SK-N-SH (cell line): ENCODE data around the gene ACOXL. TPM values are rescaled to one million over a fixed set of nuclear protein-coding genes. Genes with fewer than 3 reads are reported as not detected.

ENCODE experiments used
- CTCF ChIA-PET: fragments of 300-600, 350-600 bp; formaldehyde crosslinking; extraction: SDS; loops from one replicate; lab custom pipeline; 2021; lab: Yijun Ruan, JAX
- POLR2A ChIA-PET: fragments of 350-600 bp; sonication (Branson Sonifier 250); formaldehyde crosslinking; extraction: SDS; loops from one replicate; lab custom pipeline; 2020; ENCODE audit warnings: antibody characterized with exemption, inconsistent platforms; lab: Yijun Ruan, JAX
- DNase-seq: peaks from one replicate; pipeline ENCODE4 v3.0.0; 2012
- H2AFZ ChIP-seq: fragments of 200-600 bp; sonication (generic); 2 replicates; pipeline ENCODE4 v1.8.1; 2016; ENCODE audit warnings: antibody characterized with exemption, mild to moderate bottlenecking, low read depth
- H3F3A ChIP-seq: fragments of 200-600 bp; sonication (generic); replicated peaks from 2 replicates; pipeline ENCODE3; 2016; ENCODE audit warnings: antibody characterized with exemption, mild to moderate bottlenecking; ENCODE audit not compliant: insufficient read depth
- H3K27ac ChIP-seq, 2 experiments: fragments of 200-500 bp in 1 of 2; fragments of 200-600 bp in 1 of 2; sonication (Bioruptor generic) in 1 of 2; sonication (generic), shearing (Covaris generic) in 1 of 2; 2 replicates each; pipeline versions ENCODE4 v1.5.1 to v1.6.1; 2014 to 2016; ENCODE audit warnings: low read depth in 2 of 2, inconsistent platforms in 1 of 2, low read length in 1 of 2, mild to moderate bottlenecking in 1 of 2, mixed read lengths in 1 of 2
- H3K27me3 ChIP-seq: fragments of 200-600 bp; sonication (generic), shearing (Covaris generic); 2 replicates; pipeline ENCODE4 v1.6.1; 2016; ENCODE audit warnings: mixed run types; ENCODE audit not compliant: insufficient read depth
- H3K36me3 ChIP-seq, 2 experiments: fragments of 200-500 bp in 1 of 2; fragments of 200-600 bp in 1 of 2; sonication (Bioruptor generic) in 1 of 2; sonication (generic) in 1 of 2; replicated peaks in 1 of 2; 2 replicates each; pipeline versions ENCODE3 to v1.5.1; 2014 to 2016; ENCODE audit warnings: low read length in 1 of 2, mild to moderate bottlenecking in 1 of 2; ENCODE audit not compliant: insufficient read depth in 2 of 2, control insufficient read depth in 1 of 2
- H3K4me1 ChIP-seq, 2 experiments: fragments of 200-500 bp in 1 of 2; fragments of 200-600 bp in 1 of 2; sonication (Bioruptor generic) in 1 of 2; sonication (generic), shearing (Covaris generic) in 1 of 2; 2 replicates each; pipeline versions ENCODE4 v1.5.1 to v1.6.1; 2014 to 2016; ENCODE audit warnings: low read depth in 1 of 2, low read length in 1 of 2, mixed run types in 1 of 2; ENCODE audit not compliant: insufficient read depth in 2 of 2, control insufficient read depth in 1 of 2
- H3K4me2 ChIP-seq: fragments of 200-600 bp; sonication (generic), shearing (Covaris generic); 2 replicates; pipeline ENCODE4 v1.6.1; 2017; ENCODE audit warnings: mixed run types
- H3K4me3 ChIP-seq, 2 experiments: fragments of 200-500 bp in 1 of 2; fragments of 200-600 bp in 1 of 2; sonication (Bioruptor generic) in 1 of 2; sonication (generic), shearing (Covaris generic) in 1 of 2; 2 replicates each; pipeline versions ENCODE4 v1.5.1 to v1.8.1; 2014 to 2016; ENCODE audit warnings: low read depth in 2 of 2, inconsistent platforms in 1 of 2, low read length in 1 of 2, mild to moderate bottlenecking in 1 of 2, mixed read lengths in 1 of 2, moderate library complexity in 1 of 2
- H3K79me2 ChIP-seq: fragments of 200-600 bp; sonication (generic); 2 replicates; pipeline ENCODE4 v1.8.1; 2017; ENCODE audit warnings: mild to moderate bottlenecking; ENCODE audit not compliant: insufficient read depth
- H3K9ac ChIP-seq: fragments of 200-600 bp; sonication (generic); 2 replicates; pipeline ENCODE4 v1.6.1; 2017; ENCODE audit warnings: mixed run types
- H3K9me2 ChIP-seq: fragments of 200-600 bp; sonication (generic); 2 replicates; pipeline ENCODE4 v1.6.1; 2017; ENCODE audit warnings: mixed run types
- H3K9me3 ChIP-seq: fragments of 200-600 bp; sonication (generic); 2 replicates; pipeline ENCODE4 v1.6.1; 2017; ENCODE audit warnings: mixed run types, mild to moderate bottlenecking, moderate library complexity
- H4K20me1 ChIP-seq: fragments of 200-600 bp; sonication (generic); 2 replicates; pipeline ENCODE4 v1.6.1; 2017; ENCODE audit warnings: mild to moderate bottlenecking, mixed run types; ENCODE audit not compliant: insufficient read depth
- CHD2 ChIP-seq: fragments of 150-350 bp; IDR thresholded peaks from 2 replicates; pipeline ENCODE4 v1.6.1; 2018; ENCODE audit warnings: low read length; ENCODE audit not compliant: partially characterized antibody
- ELF1 ChIP-seq: IDR thresholded peaks from 2 replicates; pipeline ENCODE4 v1.4.0; 2012
- EZH2phosphoT487 ChIP-seq: fragments of 200-600 bp; sonication (generic); IDR thresholded peaks from 2 replicates; pipeline ENCODE4 v1.6.1; 2017; ENCODE audit warnings: low read depth, mixed run types, mild to moderate bottlenecking, antibody characterized with exemption, moderate library complexity, borderline replicate concordance
- FOXM1 ChIP-seq: IDR thresholded peaks from 2 replicates; pipeline ENCODE4 v1.4.0; 2012; ENCODE audit warnings: low read depth, mild to moderate bottlenecking
- GATA2 ChIP-seq: sonication (generic); formaldehyde crosslinking; IDR thresholded peaks from 2 replicates; pipeline ENCODE4 v1.5.0; 2020; ENCODE audit warnings: mild to moderate bottlenecking, missing genetic modification reagents
- JUND ChIP-seq: IDR thresholded peaks from 2 replicates; pipeline ENCODE4 v1.4.0; 2012
- MEF2A ChIP-seq: IDR thresholded peaks from 2 replicates; pipeline ENCODE4 v1.4.0; 2012; ENCODE audit warnings: low read depth, borderline replicate concordance
- NFIC ChIP-seq: IDR thresholded peaks from 2 replicates; pipeline ENCODE4 v1.4.0; 2012; ENCODE audit warnings: borderline replicate concordance
- RCOR1 ChIP-seq: fragments of 150-350 bp; IDR thresholded peaks from 2 replicates; pipeline ENCODE4 v1.6.1; 2017; ENCODE audit warnings: antibody characterized with exemption, low read length
- RFX5 ChIP-seq: IDR thresholded peaks from 2 replicates; pipeline ENCODE4 v1.6.1; 2012; ENCODE audit warnings: mild to moderate bottlenecking, improper control_type of control experiment, low read length
- RXRA ChIP-seq: IDR thresholded peaks from 2 replicates; pipeline ENCODE4 v1.4.0; 2012; ENCODE audit warnings: low read depth, mild to moderate bottlenecking, borderline replicate concordance
- TCF12 ChIP-seq: IDR thresholded peaks from 2 replicates; pipeline ENCODE4 v1.4.0; 2012
- TEAD4 ChIP-seq: IDR thresholded peaks from 2 replicates; pipeline ENCODE4 v1.4.0; 2012; ENCODE audit warnings: mild to moderate bottlenecking, borderline replicate concordance; ENCODE audit not compliant: insufficient read depth
- USF2 ChIP-seq: fragments of 150-350 bp; IDR thresholded peaks from 2 replicates; pipeline ENCODE4 v1.6.1; 2017; ENCODE audit warnings: antibody characterized with exemption, low read length, low read depth, borderline replicate concordance
- WGBS: methylation state at CpG from one replicate; pipeline ENCODE4 v1.1.6; 2017; ENCODE audit warnings: low lambda C conversion rate; 5-methylcytosine and 5-hydroxymethylcytosine counted together
- polyA plus RNA-seq, 3 experiments: library from polyadenylated mRNA; depleted of rRNA; stranded (reverse); fragments of >200 nt; gene quantifications; 2 replicates each; pipeline ENCODE4 v1.2.3, GENCODE V29; 2012
- TF ChIP-seq, protein P1 (sequence below): IDR thresholded peaks from 2 replicates; pipeline ENCODE4 v1.6.1; 2012; ENCODE audit warnings: mild to moderate bottlenecking, low read depth, low read length, moderate library complexity
- TF ChIP-seq, protein P2 (sequence below): fragments of 200-600 bp; sonication (generic); IDR thresholded peaks from 2 replicates; pipeline ENCODE4 v1.6.1; 2017; ENCODE audit warnings: antibody characterized with exemption, mild to moderate bottlenecking, moderate library complexity
- TF ChIP-seq, protein P3 (sequence below): fragments of 150-350 bp; IDR thresholded peaks from 2 replicates; pipeline ENCODE4 v1.6.1; 2016; ENCODE audit warnings: mild to moderate bottlenecking, low read depth, low read length

ACOXL gene
- polyA plus RNA-seq, 1 of the 3 experiments (the other 2 are of a cell fraction), result not detected

DNA sequence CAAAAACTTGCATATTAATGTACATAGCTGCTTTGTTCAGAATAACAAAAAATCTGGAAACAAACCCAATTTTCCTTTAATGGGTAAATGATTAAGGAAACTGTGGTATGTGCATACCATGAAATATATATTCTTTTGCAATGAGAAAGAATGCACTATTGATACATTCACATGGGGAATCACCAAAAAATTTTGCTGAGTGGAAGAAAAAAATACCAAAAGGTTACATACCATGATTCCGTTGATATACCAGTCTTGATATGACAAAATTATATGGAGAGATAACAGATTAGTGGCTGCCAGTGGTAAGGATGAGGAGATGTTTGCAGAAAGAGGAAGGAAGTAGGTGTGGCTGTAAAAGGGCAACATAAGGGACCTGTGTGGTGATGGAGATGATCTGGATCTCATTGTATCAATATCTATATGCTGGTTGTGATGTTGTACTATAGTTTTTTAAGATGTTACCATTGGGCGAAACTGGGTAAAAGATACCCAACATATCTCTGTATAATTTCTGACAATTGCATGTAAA, 333.8 kb downstream of the ACOXL start:
- CTCF ChIA-PET, result interaction anchor here (1.1 kb wide), 1 partner anchor 17 kb away, joined by 3 read pairs; no protein-coding TSS in a partner anchor
- H3F3A ChIP-seq, result peaks cover 5% of the 10 kb centered on the region
- H3K4me2 ChIP-seq, result no peak overlapping the region
- 0 out of 4 replicates have a peak, but pooled peaks cover 0 to under 1% of the 10 kb centered on the region in 2 experiments for H3K4me1 ChIP-seq
- no peaks in the 10 kb centered on the region for H3K79me2 ChIP-seq
- TF ChIP-seq MEF2A (no peak), TEAD4 (no peak), RFX5 (no peak), CHD2 (no peak), ELF1 (no peak), TCF12 (no peak), GATA2 (CRISPR knock-in tag) (no peak)
- TF ChIP-seq, all 33 proteins: peak for 0
- Histone ChIP-seq H3K9me2 (0 out of 2 replicates have a peak, but pooled peaks cover 5% of the 10 kb centered on the region), H3K36me3 (no peaks in the 10 kb centered on the region), H2AFZ (no peak overlapping the region), H3K4me3 (no peak overlapping the region), H3K27ac (no peak overlapping the region), H3K9me3 (no peaks in the 10 kb centered on the region), H4K20me1 (no peaks in the 10 kb centered on the region), H3K27me3 (no peaks in the 10 kb centered on the region), H3K9ac (no peak overlapping the region)
- DNase-seq, result no peak
- 57% methylated on average over 2 of the region's 2 CpGs for WGBS
- POLR2A ChIA-PET, result no interaction called here

DNA sequence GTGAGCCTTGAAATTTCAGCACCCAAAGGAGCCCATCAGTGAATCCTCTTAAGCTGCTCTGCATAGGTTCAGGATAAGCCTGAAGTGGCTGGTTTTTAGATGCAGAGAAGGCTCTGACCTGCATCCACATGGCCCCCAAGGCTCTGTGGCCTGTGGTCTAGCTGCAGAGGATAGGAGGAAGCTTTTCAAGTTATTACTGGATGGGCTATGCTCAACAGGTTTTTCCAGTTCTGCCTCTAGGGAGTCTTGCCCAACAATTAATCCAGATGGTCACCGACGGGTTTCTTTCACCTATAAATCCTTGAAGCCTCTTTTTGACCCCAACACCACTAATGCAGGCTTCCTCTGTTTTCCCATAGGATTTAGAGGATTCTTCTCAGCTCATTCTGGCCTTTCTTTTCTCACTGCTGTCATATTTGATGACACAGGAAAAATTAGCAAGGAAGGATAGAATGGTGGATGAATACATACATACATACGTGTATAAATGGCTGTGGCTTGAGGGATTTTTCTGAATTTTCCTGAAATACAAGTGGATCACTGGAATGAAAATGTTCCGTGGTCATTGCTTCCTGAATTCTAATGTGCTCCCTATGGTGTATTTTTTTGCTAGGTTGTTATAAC, 336.2 kb downstream of the ACOXL start:
- DNase-seq, result no peak
- no peaks in the 10 kb centered on the region for H3K9me3 ChIP-seq
- H2AFZ ChIP-seq, result no peak overlapping the region
- H3K79me2 ChIP-seq, result no peaks in the 10 kb centered on the region
- peaks cover 3 to 6% of the 10 kb centered on the region in 2 experiments; a peak in 2 of 4 replicates for H3K4me1 ChIP-seq
- H3K27me3 ChIP-seq, result no peaks in the 10 kb centered on the region
- no peak overlapping the region for H3K27ac ChIP-seq
- CTCF ChIA-PET, result interaction anchor here (1.0 to 1.7 kb wide), 2 partner anchors 20 to 257 kb away, joined by 3 to 5 read pairs; no protein-coding TSS in a partner anchor
- no peak overlapping the region for H3K9ac ChIP-seq
- no peak overlapping the region for H3K4me2 ChIP-seq
- WGBS, result 73% methylated on average over 4 of the region's 4 CpGs
- H4K20me1 ChIP-seq, result no peaks in the 10 kb centered on the region
- H3K4me3 ChIP-seq, result no peak overlapping the region
- POLR2A ChIA-PET, result no interaction called here
- H3K9me2 ChIP-seq, result no peaks in the 10 kb centered on the region
- peaks cover 25% of the 10 kb centered on the region for H3F3A ChIP-seq
- H3K36me3 ChIP-seq, result no peaks in the 10 kb centered on the region
- TF ChIP-seq, protein P1, sequence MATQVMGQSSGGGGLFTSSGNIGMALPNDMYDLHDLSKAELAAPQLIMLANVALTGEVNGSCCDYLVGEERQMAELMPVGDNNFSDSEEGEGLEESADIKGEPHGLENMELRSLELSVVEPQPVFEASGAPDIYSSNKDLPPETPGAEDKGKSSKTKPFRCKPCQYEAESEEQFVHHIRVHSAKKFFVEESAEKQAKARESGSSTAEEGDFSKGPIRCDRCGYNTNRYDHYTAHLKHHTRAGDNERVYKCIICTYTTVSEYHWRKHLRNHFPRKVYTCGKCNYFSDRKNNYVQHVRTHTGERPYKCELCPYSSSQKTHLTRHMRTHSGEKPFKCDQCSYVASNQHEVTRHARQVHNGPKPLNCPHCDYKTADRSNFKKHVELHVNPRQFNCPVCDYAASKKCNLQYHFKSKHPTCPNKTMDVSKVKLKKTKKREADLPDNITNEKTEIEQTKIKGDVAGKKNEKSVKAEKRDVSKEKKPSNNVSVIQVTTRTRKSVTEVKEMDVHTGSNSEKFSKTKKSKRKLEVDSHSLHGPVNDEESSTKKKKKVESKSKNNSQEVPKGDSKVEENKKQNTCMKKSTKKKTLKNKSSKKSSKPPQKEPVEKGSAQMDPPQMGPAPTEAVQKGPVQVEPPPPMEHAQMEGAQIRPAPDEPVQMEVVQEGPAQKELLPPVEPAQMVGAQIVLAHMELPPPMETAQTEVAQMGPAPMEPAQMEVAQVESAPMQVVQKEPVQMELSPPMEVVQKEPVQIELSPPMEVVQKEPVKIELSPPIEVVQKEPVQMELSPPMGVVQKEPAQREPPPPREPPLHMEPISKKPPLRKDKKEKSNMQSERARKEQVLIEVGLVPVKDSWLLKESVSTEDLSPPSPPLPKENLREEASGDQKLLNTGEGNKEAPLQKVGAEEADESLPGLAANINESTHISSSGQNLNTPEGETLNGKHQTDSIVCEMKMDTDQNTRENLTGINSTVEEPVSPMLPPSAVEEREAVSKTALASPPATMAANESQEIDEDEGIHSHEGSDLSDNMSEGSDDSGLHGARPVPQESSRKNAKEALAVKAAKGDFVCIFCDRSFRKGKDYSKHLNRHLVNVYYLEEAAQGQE, result no peak
- TF ChIP-seq CHD2, result no peak
- TF ChIP-seq ELF1, result no peak
- TF ChIP-seq, protein P2, sequence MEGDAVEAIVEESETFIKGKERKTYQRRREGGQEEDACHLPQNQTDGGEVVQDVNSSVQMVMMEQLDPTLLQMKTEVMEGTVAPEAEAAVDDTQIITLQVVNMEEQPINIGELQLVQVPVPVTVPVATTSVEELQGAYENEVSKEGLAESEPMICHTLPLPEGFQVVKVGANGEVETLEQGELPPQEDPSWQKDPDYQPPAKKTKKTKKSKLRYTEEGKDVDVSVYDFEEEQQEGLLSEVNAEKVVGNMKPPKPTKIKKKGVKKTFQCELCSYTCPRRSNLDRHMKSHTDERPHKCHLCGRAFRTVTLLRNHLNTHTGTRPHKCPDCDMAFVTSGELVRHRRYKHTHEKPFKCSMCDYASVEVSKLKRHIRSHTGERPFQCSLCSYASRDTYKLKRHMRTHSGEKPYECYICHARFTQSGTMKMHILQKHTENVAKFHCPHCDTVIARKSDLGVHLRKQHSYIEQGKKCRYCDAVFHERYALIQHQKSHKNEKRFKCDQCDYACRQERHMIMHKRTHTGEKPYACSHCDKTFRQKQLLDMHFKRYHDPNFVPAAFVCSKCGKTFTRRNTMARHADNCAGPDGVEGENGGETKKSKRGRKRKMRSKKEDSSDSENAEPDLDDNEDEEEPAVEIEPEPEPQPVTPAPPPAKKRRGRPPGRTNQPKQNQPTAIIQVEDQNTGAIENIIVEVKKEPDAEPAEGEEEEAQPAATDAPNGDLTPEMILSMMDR, result no peak
- no peak for TF ChIP-seq GATA2 (CRISPR knock-in tag)
- TF ChIP-seq USF2, result no peak
- TF ChIP-seq RCOR1, result no peak
- no peak for TF ChIP-seq JUND
- TF ChIP-seq NFIC, result no peak
- no peak for TF ChIP-seq EZH2phosphoT487
- TF ChIP-seq FOXM1, result no peak
- no peak for TF ChIP-seq RXRA
- TF ChIP-seq, protein P3, sequence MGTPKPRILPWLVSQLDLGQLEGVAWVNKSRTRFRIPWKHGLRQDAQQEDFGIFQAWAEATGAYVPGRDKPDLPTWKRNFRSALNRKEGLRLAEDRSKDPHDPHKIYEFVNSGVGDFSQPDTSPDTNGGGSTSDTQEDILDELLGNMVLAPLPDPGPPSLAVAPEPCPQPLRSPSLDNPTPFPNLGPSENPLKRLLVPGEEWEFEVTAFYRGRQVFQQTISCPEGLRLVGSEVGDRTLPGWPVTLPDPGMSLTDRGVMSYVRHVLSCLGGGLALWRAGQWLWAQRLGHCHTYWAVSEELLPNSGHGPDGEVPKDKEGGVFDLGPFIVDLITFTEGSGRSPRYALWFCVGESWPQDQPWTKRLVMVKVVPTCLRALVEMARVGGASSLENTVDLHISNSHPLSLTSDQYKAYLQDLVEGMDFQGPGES, result no peak
